ENCODE measurements around the gene RANBP3.

Gene RANBP3

DNA sequence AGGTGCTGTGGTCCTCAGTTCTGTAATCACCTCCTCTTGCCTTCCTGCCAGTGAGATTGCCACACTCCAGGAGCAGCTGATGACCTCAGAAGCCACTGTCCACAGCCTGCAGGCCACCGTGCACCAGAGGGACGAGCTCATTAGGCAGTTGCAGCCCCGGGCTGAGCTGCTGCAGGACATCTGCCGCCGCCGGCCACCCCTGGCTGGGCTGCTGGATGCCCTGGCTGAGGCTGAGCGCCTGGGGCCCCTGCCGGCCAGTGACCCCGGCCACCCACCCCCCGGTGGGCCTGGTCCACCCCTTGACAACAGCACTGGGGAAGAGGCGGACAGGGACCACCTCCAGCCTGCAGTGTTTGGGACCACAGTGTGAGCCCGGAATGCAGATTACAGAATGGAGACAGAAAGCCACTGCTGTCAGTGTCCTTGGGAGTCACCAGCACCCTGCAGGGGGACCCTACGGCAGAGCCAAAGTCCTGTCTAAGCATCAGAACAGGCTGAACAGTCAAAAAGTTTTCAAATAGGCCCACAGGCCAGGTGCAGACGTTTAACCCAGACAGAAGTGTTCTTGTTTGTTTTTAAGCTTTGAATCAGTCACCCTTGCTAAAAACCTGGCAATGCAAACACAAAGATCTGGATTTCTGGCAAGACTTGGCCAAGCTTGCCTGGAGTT lies 69.0 kb downstream of the RANBP3 start:
- DNase-seq (ENCODE audit: low read depth in 2 of 3, low spot score in 2 of 3) = no peak

DNA sequence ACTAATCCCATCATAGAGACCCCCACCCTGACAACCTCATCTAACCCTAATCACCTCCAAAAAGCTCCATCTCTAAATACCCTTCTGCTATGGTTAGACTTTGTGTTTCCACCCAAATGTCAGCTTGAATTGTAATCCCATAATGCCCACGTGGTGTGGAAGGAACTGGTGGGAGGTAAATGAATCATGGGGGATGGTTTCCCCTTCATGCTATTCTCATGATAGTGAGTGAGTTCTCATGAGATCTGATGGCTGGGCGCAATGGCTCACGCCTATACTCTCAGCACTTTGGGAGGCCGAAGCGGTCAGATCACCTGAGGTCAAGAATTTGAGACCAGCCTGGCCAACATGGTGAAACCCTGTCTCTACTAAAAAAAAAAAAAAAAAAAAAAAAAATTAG lies 70.7 kb downstream of the RANBP3 start:
- DNase-seq (ENCODE audit: low read depth in 2 of 3, low spot score in 2 of 3) = no peak

DNA sequence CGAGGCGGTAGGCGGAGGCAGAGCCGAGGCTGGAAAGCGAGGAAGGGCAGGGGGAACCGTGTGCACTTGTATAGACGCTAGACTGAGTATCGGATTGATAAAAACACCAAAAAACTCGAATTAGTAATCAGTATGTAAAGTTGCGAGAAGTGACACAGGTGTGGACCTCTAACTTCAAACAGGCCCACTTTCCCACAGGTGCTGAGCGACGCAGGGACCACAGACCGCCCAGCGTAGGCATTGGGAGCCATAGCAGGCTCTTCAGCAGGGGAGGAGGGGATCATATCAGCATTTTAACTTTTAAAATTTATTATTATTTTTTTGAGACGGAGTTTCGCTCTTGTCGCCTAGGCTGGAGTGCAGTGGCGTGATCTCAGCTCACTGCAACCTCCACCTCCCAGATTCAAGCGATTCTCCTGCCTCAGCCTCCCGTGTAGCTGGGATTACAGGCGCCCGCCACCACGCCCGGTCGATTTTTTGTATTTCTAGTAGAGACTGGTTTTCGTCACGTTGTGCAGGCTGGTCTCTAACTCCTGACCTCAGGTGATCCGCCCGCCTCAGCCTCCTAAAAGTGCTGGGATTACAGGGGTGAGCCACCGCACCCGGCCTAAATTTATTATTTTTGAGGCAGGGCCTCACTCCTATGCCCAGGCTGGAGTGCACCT lies 72.7 kb downstream of the RANBP3 start:
- DNase-seq (ENCODE audit: low read depth in 2 of 3, low spot score in 2 of 3) = no peak

DNA sequence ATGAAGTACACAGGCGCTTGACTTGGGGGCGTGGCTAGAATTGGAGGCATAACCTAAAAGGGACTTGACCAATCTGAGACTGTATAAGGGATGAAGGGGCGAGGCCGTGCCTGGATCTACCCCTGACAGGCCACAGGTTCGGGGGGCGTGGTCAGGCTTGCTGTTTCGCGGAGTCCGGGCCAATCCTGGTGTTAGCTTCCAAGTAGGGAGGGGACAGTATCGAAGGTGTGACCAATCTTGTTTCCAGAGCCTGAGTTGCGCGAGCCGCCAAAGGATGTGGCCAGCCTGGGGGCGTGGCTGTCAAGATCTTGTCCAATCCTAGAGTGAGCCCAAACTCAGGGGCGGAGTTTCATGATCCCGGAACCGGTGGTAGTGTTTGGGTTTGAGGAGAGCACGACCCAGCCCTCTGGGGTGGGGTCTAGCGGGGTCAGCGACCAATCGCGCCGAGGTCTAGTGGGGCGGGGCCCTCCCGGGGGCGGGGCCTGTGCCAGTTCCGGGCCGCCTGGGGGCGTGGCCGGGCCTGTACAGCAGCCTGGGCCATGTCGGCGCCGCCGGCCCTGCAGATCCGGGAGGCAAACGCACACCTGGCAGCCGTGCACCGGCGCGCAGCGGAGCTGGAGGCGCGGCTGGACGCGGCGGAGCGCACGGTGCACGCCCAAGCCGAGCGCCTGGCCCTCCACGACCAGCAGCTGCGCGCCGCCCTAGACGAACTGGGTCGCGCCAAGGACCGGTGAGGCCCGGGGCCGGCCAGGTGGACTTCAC lies 73.4 kb downstream of the RANBP3 start, which contains the start of gene VMAC:
TSS of gene VMAC (plus strand) at position 521 of the 762 bp plus-strand sequence. CDS start at position 540, 19 bp downstream.
- DNase-seq (ENCODE audit: low read depth in 2 of 3, low spot score in 2 of 3) = peak; percentile 97 to 99 (median 98)

DNA sequence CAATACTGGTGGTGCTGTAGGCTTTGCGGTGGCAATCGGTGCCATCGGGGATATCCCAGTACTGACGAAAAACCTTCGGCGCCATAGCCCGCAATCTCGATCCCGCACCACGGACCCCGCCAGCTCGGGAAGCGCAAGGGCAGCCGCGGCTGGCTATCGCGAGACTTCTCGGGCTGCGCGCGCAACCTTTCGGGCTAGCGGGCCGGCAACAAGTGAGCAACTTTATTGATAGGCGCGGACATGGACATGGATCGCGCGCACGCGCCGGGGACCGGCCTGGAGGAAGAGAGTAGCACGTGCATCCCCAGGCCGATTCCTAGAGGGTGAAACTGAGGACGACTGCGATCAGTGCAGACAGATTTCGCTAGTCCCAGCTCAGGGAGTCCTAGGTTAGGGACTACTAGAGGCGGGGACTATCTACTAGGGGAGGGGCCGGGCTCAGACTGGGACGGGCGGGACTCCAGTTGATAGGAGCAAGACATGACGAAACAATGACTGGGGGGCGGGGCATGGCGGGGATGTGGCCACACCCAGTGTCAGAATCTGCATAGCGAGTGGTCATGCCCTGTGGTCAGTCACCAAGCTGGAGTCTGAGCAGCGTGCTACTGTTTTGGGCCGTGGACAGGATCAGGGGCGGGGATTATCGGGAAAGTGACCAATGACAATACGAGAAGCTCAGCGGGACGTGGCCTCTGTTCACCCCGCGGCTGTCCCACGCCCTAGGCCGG lies 74.2 kb downstream of the RANBP3 start, which contains the start of gene NDUFA11:
TSS of gene NDUFA11 (minus strand) at position 167 of the 728 bp plus-strand sequence. CDS start at position 85, 82 bp downstream.
- DNase-seq (ENCODE audit: low read depth in 2 of 3, low spot score in 2 of 3) = peak; percentile 86 to 99 (median 95)

DNA sequence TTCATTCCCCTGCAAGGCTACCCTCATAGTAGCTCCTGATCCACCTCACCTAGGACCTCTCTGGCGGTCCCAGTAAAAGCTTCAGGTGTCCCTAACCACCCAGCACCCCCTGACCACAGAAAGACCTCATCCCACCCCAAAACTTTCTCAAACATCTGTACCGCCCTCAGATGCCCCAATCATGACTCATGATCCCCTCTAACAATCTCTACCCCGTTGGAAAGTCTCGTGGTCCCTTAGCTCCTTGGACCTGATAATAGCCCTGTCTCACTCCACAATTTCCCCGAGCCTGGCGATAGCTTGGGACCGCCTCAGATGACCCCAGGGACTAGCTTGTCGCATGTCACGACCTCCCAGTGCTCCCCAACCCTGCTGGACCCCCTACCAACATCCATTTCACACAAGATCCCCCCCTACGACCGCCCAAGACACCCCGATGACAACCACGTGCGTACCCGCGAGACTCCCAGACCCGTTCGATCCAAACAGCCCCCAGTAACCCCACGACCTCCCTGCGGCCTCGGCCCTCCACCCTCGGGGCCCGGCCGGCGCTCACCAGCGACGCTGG lies 74.8 kb downstream of the RANBP3 start:
- peak in 1 of 3 experiments; percentile 17 for DNase-seq (ENCODE audit: low read depth in 2 of 3, low spot score in 2 of 3)

DNA sequence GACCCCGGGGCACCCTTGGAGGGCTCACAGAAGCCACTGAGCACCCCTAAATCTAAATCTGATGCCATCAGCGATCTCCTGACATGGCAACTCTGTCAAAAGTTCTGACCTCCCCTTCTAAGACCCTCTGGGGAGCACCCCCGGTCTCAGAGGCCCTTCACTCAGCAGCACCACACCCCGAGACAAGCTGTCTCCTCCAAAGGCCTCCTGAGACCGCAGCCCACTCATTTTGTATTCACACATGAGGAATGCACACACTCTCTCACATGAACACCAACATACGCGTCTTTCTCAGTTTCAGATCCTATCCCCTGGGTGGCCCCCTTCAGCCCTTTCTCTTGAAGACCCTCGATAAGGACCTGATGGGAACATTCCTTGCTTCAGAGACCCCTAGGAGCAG lies 77.0 kb downstream of the RANBP3 start:
- DNase-seq (ENCODE audit: low read depth in 2 of 3, low spot score in 2 of 3) = no peak

DNA sequence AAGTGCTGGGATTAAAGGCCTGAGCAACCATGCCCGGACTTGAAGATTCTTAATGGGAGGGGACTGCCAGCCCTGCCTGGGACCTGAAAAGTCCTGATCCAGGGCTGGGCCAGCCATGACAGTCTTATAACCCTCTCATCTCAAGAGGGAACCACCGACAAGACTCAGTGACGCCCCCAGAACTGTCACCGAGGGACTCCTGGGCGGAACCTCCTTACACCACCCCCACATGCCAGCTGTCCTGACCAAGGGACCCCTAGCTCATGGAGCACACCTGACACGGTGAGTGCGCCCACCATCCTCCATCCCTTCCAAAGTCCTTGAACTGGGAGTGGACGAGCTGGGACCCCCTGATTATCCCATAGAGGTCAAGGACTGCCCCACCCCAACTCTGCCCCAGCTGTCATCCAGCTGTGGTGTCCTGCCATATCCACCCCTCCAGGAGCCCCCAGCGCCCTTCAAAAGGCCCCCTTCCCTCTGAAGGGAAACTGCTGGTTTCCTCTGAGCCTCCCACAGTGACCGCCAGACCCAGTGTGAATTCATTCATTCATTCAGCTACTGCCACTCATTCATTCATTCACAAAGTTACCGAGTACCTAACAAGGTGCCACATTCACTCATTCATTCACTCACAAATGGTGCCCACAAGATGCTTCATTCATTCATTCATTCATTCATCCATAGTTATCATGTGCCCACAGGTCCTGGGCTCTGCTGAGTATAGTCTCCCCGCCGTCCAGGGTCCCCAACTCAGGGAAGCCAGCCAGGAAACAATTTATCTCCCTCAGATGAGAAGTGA lies 78.0 kb downstream of the RANBP3 start:
- DNase-seq (ENCODE audit: low read depth in 2 of 3, low spot score in 2 of 3) = no peak

DNA sequence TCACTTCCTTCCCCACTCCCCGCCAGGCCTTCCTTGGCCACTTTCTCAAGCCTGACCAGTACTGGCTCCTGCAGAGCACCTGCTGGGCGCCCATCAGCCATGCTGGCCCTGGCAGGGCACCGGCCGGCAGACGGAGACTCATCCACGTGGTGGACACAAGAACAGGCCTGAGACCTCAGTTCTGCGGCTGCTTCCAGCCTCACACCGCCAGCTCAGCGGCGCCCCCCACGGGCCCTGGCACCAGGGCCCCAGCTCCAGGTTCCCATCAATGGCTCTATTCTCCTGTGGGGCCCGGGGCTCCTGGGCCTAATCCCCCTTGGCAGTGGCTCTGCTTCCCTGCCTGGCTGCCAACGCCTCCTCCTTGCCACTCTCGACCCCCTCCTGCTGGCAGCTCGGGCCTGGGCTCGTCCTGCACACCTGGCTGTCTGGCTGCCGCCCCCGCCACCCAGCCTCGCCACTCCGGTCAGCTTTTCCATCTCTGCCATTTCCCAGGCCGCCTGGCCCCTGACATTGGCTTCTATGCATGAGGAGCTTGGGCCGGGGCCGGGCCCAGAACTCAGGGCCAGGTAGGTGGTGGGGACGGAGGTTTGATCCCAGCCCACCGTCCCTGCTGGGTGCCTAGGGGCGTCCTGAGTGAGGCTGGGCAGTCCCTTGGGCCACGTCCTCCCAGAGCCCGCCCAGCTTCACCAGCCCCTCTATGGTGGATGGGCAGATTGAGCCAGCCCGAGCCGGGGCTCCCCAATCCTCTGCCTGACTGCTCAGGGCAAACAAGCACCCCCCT lies 80.6 kb downstream of the RANBP3 start:
- no peak for DNase-seq (ENCODE audit: low read depth in 2 of 3, low spot score in 2 of 3)

DNA sequence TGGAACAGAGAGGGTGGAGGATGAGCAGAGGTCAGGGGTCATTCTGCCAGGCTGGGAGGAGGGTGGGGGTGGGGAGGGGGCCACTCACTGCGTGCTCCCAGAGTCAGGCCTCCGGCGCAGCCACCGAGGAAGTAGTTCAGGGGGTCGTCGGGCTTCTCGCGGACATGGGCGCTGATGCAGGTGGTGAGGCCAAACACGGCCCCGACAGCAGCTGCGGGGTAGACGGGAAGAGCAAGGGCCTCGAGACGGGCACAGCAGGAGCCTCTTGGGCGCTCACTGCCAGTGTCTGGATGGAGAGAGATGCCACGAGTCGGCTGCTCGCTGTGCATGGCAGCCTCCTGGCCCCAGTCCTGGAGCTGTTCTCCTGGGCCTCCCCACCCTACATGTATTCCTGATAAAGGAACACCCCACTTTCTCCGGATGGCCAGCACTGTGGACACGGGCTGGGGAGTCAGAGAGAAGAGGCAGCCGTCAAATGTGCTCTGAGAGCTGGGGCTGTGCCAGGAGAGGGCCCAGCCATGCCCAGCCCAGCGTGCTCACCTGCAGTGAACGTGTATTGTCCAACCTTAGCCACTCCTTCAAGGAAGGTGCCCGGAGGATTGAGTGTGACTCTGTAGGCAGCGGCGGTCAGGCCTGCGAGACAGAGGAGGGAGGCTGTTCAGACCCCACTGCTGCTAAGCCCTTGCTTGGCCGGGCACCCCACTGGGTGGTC lies 81.4 kb downstream of the RANBP3 start:
- no peak for DNase-seq (ENCODE audit: low read depth in 2 of 3, low spot score in 2 of 3)

DNA sequence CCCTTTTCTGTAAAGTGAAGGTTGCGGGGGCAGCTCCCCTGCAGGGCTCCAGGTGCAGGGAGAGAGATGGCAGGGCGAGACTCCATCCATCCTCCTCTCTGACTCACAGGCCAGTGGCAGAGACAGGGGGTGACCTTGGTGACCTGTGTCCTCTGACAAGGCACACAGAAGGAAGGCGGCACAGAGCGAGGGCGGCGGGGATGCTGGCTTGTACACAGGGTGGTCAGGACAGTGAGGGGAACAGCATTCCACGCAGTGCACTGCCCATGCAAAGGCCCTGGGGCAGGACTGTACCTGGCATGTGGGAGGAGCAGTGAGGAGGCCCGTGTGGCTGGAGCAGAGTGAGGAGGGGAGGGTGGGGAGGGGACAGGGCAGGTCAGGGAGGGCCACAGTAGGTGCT lies 82.0 kb downstream of the RANBP3 start:
- DNase-seq (ENCODE audit: low read depth in 2 of 3, low spot score in 2 of 3) = no peak

DNA sequence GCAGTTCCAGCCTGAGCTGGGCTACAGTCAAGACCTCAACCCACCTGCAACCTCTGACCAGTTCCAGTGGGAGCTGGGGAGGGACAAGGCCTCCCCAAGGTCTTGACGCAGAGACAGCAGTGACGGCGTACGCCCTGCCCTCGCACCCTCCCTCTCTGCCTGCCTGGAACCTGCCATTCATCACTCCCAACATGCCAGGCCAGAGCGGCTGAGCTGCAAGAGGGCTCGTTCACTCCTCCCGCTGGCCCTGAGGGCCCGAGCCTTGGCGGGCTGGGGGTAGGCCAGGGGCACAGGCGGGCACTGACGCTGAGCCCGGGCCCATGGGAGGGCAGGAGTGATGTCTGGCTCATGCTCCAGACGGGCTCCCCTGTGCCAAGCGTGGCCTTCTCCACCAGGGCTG lies 82.5 kb downstream of the RANBP3 start:
- no peak for DNase-seq (ENCODE audit: low read depth in 2 of 3, low spot score in 2 of 3)

DNA sequence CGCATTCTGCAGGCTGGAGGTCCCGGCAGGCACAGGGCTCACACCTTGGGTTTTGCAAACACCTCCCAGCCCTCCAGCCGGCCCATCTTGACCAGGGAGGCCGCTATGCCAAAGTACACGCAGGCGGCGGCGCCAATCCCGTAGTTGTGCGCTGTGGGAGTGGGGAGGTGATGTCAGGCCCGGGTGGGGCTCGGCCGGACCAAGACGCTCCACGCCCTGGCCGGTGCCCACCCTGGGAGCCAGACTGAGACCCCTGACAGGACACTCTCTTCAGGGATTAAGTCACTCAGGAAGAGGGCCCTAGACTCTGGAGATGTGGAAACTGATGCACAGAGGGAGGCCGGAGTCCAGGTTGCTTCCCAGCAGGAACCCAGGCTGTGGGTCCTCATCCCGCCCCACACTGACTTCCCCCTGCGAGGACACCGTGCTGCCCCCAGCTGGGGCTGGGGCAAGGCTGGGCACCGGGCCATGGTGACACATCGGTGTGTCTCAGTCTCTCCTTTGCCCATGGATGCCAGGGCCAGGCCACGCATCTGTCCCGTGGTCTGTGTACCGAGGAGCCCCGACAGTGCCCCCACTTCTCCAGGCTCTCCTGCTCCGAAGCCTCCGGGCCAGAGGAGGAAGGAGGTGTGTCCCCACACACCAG lies 83.1 kb downstream of the RANBP3 start:
- no peak for DNase-seq (ENCODE audit: low read depth in 2 of 3, low spot score in 2 of 3)

DNA sequence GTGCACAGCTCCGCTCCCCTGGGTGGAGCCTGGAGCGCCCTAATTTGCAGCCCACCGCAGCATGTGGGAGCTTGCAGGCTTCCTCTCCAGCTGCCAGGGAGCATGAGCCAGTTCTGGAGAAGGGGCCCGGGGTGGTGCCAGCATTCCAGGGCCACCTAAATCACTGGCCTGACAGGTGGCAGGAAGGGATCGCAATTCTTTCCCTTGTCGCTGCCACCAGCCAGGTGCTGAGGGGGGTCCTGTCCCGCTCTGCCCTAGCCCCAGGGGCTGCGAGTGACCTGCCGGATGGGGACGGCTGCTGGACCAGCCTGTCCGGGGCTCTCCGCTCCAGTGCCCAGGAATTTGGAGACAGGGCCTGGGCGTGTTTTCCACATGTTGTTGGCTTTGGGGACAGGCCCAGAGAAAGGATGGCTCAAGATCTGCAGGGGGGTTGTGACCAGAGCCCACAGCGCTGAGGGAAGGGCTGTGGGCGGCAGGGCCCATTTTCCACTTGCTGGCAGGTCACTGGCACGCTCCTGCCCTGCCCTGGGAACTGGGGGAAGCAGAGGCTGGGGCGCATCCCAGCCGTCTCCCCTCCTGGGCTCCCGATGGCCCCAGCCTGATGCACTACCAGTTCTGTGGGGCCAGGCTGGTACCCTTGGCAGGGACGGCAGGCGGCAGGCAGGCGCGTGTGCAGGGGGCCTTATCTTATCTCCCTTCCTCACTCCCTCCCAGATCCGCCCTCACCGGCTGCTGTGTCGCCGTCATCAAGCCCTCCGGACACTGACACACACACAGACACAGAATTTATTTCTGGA lies 83.8 kb downstream of the RANBP3 start:
- no peak for DNase-seq (ENCODE audit: low read depth in 2 of 3, low spot score in 2 of 3)

DNA sequence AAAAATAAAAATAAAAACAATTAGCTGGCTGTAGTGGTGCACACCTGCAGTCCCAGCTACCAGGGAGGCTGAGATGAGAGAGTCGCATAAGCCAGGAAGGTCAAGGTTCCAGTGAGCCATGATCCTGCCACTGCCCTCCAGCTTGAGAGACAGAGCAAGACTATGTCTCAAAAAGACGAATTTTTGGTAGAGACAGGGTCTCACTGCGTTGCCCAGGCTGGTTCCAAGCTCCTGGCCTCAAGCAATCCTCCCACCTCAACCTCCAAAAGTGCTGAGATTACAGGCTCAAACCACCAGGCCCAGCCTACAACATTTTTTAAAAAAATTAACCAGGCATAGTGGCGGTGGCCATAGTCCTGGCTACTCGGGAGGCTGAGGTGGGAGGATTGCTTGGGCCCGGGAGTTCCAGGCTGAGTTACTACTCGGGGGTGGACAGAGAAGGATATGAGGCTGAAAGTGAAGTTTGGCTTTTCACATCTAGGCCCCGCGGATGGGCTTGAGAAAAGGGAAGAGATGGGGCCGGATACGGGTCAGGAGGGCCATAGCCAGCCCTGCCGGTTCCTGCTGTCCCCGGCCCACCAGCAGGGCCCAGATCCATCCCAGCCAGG lies 84.5 kb downstream of the RANBP3 start:
- DNase-seq (ENCODE audit: low read depth in 2 of 3, low spot score in 2 of 3) = no peak

DNA sequence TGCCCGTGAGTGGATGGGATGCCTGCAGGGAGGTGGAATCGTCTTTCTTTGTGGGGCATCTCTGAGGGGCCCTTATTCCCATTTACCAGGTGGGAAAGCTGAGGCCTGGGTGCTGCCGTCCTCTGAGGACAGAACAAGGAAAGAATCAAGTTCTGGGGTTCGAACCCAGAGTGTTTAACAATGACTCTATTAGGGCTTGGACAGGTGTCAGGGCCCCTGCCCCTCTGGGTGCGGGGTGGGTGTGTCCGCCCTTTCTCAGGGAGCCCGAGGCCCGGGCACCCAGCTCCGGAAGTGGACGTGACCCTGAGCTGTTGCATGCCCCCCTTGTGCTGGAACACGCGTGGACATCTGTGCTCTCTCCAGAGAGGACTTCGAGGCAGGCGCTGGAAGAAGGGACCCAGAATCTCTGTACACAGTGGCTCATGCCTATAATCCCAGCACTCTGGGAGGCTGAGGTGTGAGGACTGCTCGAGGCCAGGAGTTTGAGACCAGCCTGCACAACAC lies 85.1 kb downstream of the RANBP3 start:
- DNase-seq (ENCODE audit: low read depth in 2 of 3, low spot score in 2 of 3) = no peak

Data from activated CD8-positive, alpha-beta memory T cell treated with anti-CD3 and anti-CD28 coated beads for 48 hours (primary cell).